ENCODE data around the gene NMRAL1.

The NMRAL1 gene

DNA sequence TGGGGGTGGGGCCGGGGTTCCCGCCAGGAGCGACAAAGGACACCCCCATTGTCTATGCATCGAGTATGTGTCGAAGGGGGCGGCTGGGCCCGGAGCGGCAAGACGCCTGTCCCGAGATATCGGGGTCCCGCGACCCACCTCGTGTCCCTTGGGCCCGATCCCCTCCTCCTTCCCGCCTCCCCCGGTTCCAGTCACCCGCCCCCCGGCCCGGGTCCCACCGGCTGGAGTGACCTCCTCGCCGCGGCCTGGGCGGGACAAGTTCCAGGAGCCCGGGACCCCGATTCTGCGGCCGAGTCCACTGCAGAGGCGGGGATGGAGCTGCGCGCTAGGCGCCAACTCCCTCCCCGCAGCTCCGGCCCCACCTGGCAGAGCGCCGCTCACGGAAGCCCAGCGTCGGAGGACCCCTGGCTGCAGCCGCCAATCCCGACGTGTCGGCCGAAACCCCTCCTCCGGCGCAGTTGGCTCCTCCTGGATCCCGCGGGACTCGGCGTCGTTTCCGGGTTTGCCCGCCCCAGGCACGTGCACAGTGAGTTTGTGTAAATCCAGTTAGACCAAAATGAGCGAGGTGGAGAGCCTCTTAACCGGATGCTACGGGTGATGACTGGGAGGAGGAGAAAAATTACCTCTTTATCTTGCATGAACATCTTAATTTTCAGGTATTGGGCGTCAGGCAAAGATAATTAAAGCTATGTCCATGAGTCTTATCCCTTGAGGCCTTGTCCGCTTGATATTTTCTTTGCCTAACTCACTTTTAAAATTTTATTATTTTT is at the start of gene NMRAL1:
NMRAL1 (minus strand) TSS at position 434 of the 770 bp plus-strand sequence. CDS start 493 bp downstream, outside the sequence.
- no peak for TF ChIP-seq GATA3 (IDR thresholded peaks at IDR 0.05; ENCODE audit: low read depth, low read length)
- peak; percentile 28; the same call in 1 of the 2 replicates for TF ChIP-seq GATA2 (IDR thresholded peaks at IDR 0.05; ENCODE audit: low read depth, low read length)

DNA sequence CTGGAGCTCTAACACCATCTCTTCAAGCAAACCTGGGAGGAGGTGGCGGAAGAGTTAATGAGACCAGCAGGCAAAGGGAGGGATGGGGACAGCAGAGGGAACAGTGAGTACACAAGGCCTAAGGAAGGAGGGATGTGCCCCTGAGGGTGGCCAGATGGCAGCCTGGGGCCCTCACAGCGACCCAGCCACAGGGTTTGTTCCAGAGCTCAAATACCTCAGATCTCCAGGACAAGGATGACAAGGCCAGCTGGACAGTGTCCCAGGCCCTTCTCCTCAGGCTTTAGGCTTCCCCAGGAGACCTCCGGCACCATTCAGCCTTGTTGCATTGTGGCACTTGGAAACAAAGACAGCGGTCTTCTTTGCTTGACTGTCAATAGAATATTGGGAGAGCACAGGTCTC is 49.3 kb upstream of the NMRAL1 start:
- TF ChIP-seq GATA3 (IDR thresholded peaks at IDR 0.05; ENCODE audit: low read depth, low read length) (no peak), GATA2 (IDR thresholded peaks at IDR 0.05; ENCODE audit: low read depth, low read length) (no peak)

DNA sequence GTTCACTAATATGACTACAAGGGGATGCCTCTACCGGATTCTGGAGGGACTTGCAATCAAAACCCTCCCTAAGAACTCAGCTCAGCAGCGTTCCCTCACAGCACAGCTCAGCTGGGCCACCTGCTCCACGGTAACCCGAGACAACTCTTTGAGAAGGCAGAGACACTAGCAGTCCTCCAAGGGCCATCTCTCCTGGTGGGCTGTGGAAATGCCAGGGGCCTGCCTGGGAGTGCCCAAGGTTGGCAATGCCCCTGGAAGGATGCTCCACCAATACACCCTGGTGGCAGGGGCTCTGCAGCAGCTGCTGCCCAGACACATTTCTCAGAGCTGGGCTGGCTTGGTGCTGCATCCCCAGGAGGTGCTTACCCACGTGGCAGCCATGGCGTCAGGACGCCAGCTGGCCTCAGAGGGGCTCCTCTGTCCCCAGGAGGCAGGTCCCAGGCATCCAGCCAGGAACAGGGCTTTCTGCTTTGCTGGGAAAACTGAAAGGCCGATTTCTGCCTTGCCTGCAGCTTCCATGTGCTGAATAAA is 47.7 kb upstream of the NMRAL1 start:
- TF ChIP-seq GATA2 (IDR thresholded peaks at IDR 0.05; ENCODE audit: low read depth, low read length) (no peak), GATA3 (IDR thresholded peaks at IDR 0.05; ENCODE audit: low read depth, low read length) (no peak)

DNA sequence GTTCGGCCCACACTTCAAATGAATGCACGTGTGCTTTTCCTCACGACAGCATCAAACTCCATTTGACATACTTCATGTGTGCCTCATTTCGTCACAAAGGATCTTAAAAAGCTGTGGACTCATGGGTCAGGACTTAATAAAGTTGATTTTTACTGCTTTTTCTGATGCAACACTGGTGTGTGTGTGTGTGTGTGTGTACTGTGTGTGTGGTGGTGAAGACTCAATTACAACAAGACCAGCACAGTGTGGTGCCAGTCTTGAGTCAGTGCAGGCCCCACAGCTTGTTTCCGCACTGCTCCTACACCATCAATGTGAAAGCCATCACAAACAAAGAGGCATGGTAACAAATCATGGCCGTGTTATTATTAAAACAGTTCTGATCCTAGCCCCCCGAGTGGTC is 46.5 kb upstream of the NMRAL1 start:
- no peak for TF ChIP-seq GATA3 (IDR thresholded peaks at IDR 0.05; ENCODE audit: low read depth, low read length)
- no peak for TF ChIP-seq GATA2 (IDR thresholded peaks at IDR 0.05; ENCODE audit: low read depth, low read length)

DNA sequence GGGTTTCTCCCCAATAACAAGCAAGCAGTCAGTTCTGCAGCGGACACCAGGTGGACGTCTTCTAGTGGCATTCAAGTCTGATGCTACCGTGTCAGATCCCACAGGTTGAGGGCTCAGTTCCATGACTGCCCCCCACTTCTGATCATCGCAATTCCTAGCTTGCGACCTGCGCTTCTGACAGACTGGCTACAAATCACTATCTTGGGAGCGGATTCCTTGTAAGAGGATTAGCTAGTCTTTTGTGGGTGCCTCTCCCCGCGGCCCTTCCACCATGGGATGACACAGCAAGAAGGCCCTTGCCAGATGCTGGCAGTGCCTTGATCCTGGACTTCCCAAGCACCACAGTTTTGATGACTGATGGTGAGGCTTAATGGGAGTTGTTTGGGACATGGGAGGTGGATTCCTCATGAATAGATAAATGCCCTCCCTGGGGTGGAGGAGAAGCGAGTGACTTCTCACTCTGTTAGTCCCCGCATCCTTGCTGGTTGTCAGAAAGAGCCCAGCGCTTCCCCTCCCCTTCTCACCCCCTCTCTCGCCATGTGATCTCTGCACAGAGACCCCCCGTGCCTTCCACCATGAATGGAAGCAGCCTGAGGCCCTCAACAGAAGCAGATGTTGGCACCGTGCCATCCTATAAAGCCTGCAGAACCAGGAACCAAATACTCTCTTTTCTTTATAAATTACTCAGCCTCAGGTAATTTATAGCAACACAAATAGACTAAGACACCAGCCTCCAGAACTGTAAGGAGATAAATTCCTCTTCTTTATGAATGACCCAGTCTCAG is 45.0 kb upstream of the NMRAL1 start:
- TF ChIP-seq GATA2 (IDR thresholded peaks at IDR 0.05; ENCODE audit: low read depth, low read length): no peak
- TF ChIP-seq GATA3 (IDR thresholded peaks at IDR 0.05; ENCODE audit: low read depth, low read length): no peak

DNA sequence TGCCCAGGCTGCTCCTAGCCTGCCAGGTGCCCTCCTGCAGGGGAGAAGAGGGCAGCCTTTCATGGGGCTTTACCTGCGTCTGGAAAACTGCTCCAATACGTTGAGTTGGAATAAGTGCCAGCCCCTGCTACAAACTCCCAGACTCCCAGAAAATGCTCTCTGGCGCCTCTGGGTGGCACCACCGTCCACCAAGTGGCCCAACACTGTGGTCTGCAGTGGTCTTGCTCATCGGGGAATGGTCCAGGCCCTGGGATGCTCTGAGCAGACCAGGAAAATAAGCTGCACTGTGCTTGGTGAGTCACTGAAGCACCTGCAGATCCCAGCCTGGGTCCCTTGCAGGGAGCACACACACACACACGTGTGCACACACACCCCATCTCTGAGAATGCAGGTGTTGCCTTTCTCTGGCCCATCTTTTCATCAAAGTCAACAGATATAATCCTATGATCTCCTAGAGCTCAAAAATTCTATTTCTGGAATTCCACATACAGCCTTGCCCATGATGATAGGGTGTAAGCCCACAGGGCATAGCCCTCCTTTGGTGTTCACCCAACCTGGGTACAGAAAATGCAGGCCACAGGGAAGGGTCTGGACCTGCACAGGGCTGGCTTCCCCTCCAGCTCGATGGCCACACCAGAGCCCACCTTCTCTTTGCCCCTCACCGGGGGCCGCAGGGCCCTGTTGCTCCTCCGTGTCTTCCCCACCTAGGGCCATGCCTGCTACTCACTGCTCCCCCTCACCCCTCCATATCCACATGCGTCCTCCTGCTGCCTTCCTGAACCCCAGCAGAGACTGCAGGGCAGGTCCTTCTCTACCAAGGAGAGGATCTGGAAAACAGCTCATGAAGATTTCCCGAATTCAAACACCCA is 43.6 kb upstream of the NMRAL1 start:
- no peak for TF ChIP-seq GATA3 (IDR thresholded peaks at IDR 0.05; ENCODE audit: low read depth, low read length)
- no peak for TF ChIP-seq GATA2 (IDR thresholded peaks at IDR 0.05; ENCODE audit: low read depth, low read length)

DNA sequence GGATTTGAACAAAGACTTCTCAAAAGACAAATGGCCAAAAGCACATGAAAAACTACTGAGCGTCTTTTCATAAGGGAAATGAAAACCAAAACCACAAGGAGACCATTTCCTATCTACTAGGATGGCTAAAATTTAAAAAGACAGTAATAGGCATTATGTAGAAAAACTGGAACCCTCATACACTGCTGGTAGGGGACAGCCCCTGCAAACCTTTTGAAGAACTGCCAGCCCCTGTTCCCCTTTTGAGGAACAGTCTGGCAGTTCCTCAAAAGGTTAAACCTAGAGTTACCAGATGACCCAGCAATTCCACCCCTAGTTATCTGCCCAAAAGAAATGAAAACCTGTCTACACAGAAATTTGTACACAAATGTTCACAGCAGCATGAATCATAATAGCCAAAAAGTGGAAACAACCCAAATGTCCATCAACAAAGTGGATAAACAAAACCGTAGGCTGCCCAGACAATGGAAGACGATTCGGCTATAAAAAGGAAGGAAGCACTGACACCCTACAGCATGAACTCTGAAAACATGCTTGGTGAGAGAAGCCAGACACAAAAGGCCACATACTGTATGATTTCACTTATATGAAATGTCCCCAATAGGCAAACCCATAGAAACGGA is 41.3 kb upstream of the NMRAL1 start:
- TF ChIP-seq GATA3 (IDR thresholded peaks at IDR 0.05; ENCODE audit: low read depth, low read length) (no peak), GATA2 (IDR thresholded peaks at IDR 0.05; ENCODE audit: low read depth, low read length) (no peak)

DNA sequence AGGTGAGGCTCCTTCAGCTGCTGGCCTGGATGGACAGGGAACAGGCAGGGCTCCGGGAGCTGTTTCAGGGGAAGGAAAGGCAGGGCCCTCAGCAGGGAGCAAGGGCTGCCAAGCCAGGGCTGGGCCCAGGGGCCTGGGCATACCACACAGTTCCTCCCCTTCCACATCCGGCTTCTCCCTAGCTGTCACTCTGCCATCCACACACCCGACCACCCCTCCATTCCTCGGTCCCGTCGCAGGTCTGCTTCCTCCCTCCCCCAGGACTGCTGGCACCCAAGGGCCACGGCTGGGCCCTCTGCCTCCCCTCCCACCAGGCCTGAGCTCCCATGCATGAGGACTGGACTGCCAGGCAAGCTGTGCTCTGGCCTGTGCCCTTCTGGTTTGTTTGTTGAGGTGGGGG is 40.2 kb upstream of the NMRAL1 start:
- TF ChIP-seq GATA3 (IDR thresholded peaks at IDR 0.05; ENCODE audit: low read depth, low read length): no peak
- TF ChIP-seq GATA2 (IDR thresholded peaks at IDR 0.05; ENCODE audit: low read depth, low read length): no peak

DNA sequence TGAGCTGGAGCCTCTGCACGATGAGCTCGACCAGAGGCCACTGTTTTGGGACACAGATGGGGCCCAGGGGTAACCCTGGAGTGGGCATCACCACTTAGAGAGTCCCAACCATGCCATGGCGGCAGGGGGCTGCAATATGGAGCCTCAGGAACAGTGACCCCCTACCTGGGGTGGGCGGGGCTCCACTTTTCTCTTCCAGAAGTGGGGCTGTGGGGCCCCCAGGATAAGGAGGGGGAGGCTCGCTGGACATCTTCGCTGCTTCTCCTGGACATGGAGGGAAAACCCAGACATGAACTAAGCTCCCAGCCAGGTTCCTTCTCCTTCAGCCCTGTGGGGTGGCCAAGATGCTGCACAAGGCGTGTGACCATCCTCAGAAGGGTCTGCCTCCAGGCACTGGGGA is 39.5 kb upstream of the NMRAL1 start:
- TF ChIP-seq GATA3 (IDR thresholded peaks at IDR 0.05; ENCODE audit: low read depth, low read length): no peak
- no peak for TF ChIP-seq GATA2 (IDR thresholded peaks at IDR 0.05; ENCODE audit: low read depth, low read length)

DNA sequence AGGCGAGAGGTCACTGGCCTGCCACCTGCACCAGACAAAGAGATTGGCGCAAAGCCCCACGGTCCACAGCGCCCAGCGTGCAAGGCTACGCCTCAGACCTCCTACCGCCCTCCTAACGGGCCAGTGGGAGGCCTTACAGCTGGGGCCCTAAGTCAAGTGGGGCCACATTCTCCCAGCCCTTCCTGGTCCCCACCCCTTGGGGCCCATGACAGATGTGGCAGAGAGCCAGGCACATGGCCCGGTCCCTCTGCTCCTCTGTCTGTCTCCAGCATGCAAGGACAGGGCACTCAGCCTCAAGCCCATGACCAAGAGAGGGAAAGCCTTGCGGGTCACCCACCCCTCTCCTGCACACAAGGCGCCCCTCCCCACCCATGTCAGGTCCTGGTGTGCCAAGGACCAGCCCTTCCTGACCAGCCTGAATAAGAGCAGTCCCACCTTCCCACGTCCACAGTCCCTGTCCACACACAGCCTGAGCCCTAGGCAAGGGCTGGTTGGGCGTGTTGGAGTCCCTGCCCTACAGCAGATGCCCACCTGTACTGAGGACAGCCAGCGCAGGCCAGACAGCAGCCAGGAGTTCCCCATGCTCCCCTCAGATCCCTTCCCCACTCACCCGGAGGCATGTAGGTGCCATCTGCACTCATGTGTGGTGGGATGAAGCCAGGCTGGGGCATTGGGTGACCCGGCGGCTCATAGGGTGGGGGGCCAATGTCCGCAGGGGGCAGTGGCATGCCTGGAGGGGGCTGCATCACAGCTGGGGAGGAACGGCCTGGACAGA is 38.8 kb upstream of the NMRAL1 start:
- TF ChIP-seq GATA3 (IDR thresholded peaks at IDR 0.05; ENCODE audit: low read depth, low read length) (no peak), GATA2 (IDR thresholded peaks at IDR 0.05; ENCODE audit: low read depth, low read length) (no peak)

DNA sequence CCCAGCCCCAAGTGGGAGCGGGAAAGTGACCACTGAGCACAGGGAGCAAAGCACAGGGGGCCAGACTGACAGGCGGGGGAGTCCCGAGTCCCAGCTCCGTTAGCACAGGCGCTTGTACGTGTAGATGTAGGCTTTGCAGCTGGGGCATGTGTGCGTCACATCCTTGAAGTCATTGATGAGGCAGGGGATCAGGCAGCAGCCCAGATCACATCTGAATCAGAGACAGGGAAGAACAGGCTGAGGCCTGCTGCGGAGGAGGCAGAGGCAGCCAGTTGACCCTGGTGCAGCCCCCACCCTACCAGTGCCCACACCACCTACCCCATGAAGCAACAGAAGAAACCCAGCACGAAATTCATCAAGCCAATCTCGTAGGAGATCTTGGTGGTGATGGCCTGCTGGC is 38.0 kb upstream of the NMRAL1 start:
- TF ChIP-seq GATA3 (IDR thresholded peaks at IDR 0.05; ENCODE audit: low read depth, low read length): no peak
- no peak for TF ChIP-seq GATA2 (IDR thresholded peaks at IDR 0.05; ENCODE audit: low read depth, low read length)

DNA sequence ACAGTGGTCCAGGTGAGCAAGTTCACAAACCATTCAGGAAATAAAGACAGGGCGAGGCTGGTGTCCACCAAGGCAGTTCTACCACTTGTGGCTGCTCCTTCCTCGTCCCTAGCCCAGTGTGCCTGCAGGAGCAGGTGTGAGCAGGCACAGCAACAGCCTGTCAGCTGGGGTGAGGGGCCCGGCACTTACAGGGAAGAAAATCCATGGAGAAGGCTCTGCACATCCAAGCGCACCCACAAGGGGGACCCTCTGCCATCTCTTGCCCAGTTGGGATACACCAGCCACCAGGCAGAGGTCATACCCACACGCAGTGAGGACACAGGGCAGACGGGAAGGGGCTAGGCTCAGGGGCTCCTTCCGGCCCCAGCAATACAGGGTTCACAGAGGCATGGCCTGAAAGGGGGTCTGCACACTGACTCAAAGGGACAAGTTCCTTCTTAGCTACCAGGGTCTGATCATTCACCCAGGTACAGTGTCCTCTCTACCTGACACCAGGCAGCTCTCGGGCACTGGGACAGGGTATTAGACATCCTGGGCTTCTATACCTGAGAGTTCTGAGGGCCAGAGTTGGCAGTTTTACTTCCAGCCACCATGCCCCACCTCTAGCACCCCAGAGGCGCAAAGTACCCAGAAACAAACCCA is 37.1 kb upstream of the NMRAL1 start:
- no peak for TF ChIP-seq GATA2 (IDR thresholded peaks at IDR 0.05; ENCODE audit: low read depth, low read length)
- TF ChIP-seq GATA3 (IDR thresholded peaks at IDR 0.05; ENCODE audit: low read depth, low read length): no peak

All from SH-SY5Y (cell line).